CD4-positive, alpha-beta T cell treated with Interleukin-4 for 1 hour (primary cell): ENCODE data around the gene DIRAS1.
"Not testable (repeated sequence)": the region's sequence is repeated elsewhere in the genome, so short reads cannot be mapped to it uniquely, and the experiment has no call there.

ENCODE experiments used
- DNase-seq, 2 donors: peaks; one replicate each; pipeline ENCODE4 v3.0.0-alpha.2; 2020 to 2022

The DIRAS1 gene

GRCh38 chr19:2668175-2668763 lies 52.9 kb downstream of the DIRAS1 start:
- DNase-seq: no peak

GRCh38 chr19:2667349-2667748 lies 53.8 kb downstream of the DIRAS1 start:
- DNase-seq: not testable (repeated sequence)

DNA sequence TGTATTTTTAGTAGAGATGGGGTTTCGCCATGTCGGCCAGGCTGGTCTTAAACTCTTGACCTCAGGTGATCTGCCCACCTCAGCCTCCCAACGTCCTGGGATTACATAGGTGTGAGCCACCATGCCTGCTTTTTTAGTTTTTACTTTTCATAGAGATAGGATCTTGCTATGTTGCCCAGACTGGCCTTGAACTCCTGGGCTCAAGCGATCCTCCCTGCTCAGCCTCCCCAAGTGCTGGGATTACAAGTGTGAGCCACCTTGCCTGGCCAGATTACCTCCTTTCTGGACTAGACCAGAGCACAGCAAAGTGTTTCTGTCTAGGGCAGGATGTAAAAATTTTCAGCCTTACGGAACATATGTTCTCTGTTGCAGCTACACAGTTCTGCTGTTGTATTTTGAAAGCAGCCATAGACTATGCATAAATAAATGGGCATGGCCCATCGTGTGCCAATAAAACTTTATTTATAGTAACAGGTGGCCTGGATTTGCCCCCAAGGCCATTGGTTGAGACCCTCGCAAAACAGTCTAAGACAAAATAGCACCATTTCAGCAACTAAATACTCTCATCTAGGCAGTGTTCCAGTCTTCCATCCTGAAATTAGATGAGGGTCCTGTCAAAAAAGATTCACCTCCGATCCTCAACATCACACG lies 54.7 kb downstream of the DIRAS1 start:
- no peak for DNase-seq

DNA sequence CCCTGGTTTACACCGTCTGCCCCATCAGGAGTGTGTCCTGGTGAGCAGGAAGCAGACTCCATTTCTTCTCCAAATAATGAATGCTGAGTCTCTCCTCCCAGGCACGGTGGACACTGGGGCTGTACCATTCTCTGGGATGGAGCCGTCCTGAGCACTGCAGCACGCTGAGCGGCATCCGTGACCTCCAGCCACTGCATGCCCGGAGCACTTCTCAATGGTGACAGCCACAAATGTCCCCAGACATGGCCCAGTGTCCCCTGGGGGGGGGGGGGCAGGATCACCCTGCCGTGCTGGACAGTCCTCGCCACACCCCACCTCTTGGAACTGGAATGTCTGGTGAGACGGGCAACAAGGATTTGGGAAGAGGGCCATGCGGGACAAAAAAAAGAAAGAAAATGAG lies 56.1 kb downstream of the DIRAS1 start:
- DNase-seq: no peak
